GM21723 (cell line): ENCODE measurements around the gene PPARD.
"Not testable (repeated sequence)": the region's sequence is repeated elsewhere in the genome, so short reads cannot be mapped to it uniquely, and the experiment has no call there.

Source experiments
- ATAC-seq: cut with Tn5 transposase; IDR thresholded peaks from one replicate; pipeline ENCODE4 v1.9.1; 2021; ENCODE audit warnings: mild to moderate bottlenecking, moderate library complexity; ENCODE audit not compliant: unreplicated experiment

The PPARD gene

GRCh38 chr6:35342258-35343091, at the start of gene PPARD:
TSS of gene PPARD (plus strand) at chr6:35342558. CDS start at chr6:35411088, 68,530 bp downstream.
- ATAC-seq, result peak; percentile 93

GRCh38 chr6:35293681-35294080, 48.7 kb upstream of the PPARD start:
- ATAC-seq, result no peak

- no peak for ATAC-seq
These were observed 47.9 kb upstream of the PPARD start for GRCh38 chr6:35294308-35294945.

- ATAC-seq, result no peak
These were observed 47.3 kb upstream of the PPARD start for GRCh38 chr6:35295036-35295435.

- no peak for ATAC-seq
These were observed 46.6 kb upstream of the PPARD start for GRCh38 chr6:35295521-35296315.

- no peak for ATAC-seq
These were observed 45.3 kb upstream of the PPARD start for GRCh38 chr6:35296931-35297600.

- ATAC-seq, result peak; percentile 74
These were observed 44.5 kb upstream of the PPARD start, which contains the start of gene DEF6 for GRCh38 chr6:35297601-35298481. TSS of gene DEF6 (plus strand) at chr6:35297818. CDS start at chr6:35297857, 39 bp downstream.

GRCh38 chr6:35298625-35299140, 43.7 kb upstream of the PPARD start:
- ATAC-seq, result no peak

GRCh38 chr6:35299674-35300073, 42.7 kb upstream of the PPARD start:
- no peak for ATAC-seq

- no peak for ATAC-seq
These were observed 41.5 kb upstream of the PPARD start for GRCh38 chr6:35300848-35301247.

- peak; percentile 77 for ATAC-seq
These were observed 39.6 kb upstream of the PPARD start for GRCh38 chr6:35302604-35303241.

GRCh38 chr6:35304299-35304698, 38.1 kb upstream of the PPARD start:
- no peak for ATAC-seq

- ATAC-seq, result no peak
These were observed 37.2 kb upstream of the PPARD start for GRCh38 chr6:35305117-35305516.

GRCh38 chr6:35307138-35307537, 35.2 kb upstream of the PPARD start:
- ATAC-seq, result not testable (repeated sequence)

GRCh38 chr6:35308543-35308942, 33.8 kb upstream of the PPARD start:
- ATAC-seq, result not testable (repeated sequence)

- no peak for ATAC-seq
These were observed 32.6 kb upstream of the PPARD start for GRCh38 chr6:35309611-35310264.

GRCh38 chr6:35310265-35310831, 32.0 kb upstream of the PPARD start:
- no peak for ATAC-seq

GRCh38 chr6:35311390-35312075, 30.8 kb upstream of the PPARD start:
- no peak for ATAC-seq
